GM12878 (cell line): Measurements from ENCODE around the gene DESI1. TPM values are rescaled to one million over a fixed set of nuclear protein-coding genes. Genes with fewer than 3 reads are reported as not detected.

ENCODE experiments used
- ATAC-seq: fragments of 200-7000 bp; cut with Tn5 transposase; 3 replicates; pipeline ENCODE4 v1.9.1; 2020; ENCODE audit warnings: mild to moderate bottlenecking, moderate library complexity
- BruUV-seq: library from RNA; stranded (reverse); fragments of 400-500 nt; replicated peaks from 2 replicates; lab custom pipeline; 2021; lab: Mats Ljungman, UMichigan
- CTCF ChIA-PET: fragments of 300-600 bp; sonication (Branson Sonifier 250); formaldehyde crosslinking; extraction: SDS; loops from one replicate; lab custom pipeline; 2021; ENCODE audit warnings: inconsistent platforms; lab: Yijun Ruan, JAX
- POLR2A ChIA-PET: fragments of 350-600 bp; formaldehyde crosslinking; extraction: SDS; loops from one replicate; lab custom pipeline; 2021; ENCODE audit warnings: inconsistent platforms; lab: Charles Lee
- RAD21 ChIA-PET: fragments of 300-600 bp; sonication (Branson Sonifier 250); formaldehyde crosslinking; loops from one replicate; lab custom pipeline; 2023; ENCODE audit warnings: antibody characterized with exemption; ENCODE audit not compliant: unreplicated experiment; lab: Charles Lee
- SMC1A ChIA-PET: fragments of 300-600 bp; sonication (Branson Sonifier 250); formaldehyde crosslinking; loops from one replicate; lab custom pipeline; 2023; ENCODE audit not compliant: unreplicated experiment, uncharacterized antibody; lab: Charles Lee
- DNase-seq: peaks from one replicate; pipeline ENCODE4 v3.0.0-alpha.2; 2011; ENCODE audit warnings: low read depth, low spot score
- FAIRE-seq: peaks from 3 replicates; lab custom pipeline; 2011; peaks lifted over from hg19 to GRCh38; lab: Jason Lieb, UNC
- H2AFZ ChIP-seq: 2 replicates; pipeline ENCODE4 v1.6.0; 2011; ENCODE audit warnings: low read depth, low read length, control low read depth; ENCODE audit not compliant: control insufficient read depth
- H3K27ac ChIP-seq: 2 replicates; pipeline ENCODE4 v1.5.1; 2011; ENCODE audit warnings: control low read depth; ENCODE audit not compliant: control insufficient read depth, insufficient read depth
- H3K27me3 ChIP-seq, 2 experiments: replicated peaks in 1 of 2; 2 replicates each; pipeline versions ENCODE4 v1.6.0 to v1.6.1; 2011; ENCODE audit warnings: low read length in 1 of 2; ENCODE audit not compliant: control insufficient read depth in 2 of 2, insufficient read depth in 2 of 2
- H3K36me3 ChIP-seq, 2 experiments: 2 replicates each; pipeline ENCODE4 v1.5.1; 2011; ENCODE audit warnings: low read length in 1 of 2; ENCODE audit not compliant: control insufficient read depth in 2 of 2, insufficient read depth in 2 of 2
- H3K4me1 ChIP-seq: 2 replicates; pipeline ENCODE4 v1.6.1; 2011; ENCODE audit warnings: mild to moderate bottlenecking, low read length, moderate library complexity, mixed read lengths; ENCODE audit not compliant: control insufficient read depth, insufficient read depth
- H3K4me2 ChIP-seq: 2 replicates; pipeline ENCODE4 v1.6.0; 2011; ENCODE audit warnings: control low read depth; ENCODE audit not compliant: control insufficient read depth, insufficient read depth
- H3K4me3 ChIP-seq: fragments of 200-600 bp; sonication (generic); 2 replicates; pipeline ENCODE4 v1.5.1; 2016
- H3K79me2 ChIP-seq: 2 replicates; pipeline ENCODE4 v1.6.0; 2011; ENCODE audit warnings: low read length; ENCODE audit not compliant: control insufficient read depth, insufficient read depth
- H3K9ac ChIP-seq: 2 replicates; pipeline ENCODE4 v1.8.0; 2011; ENCODE audit warnings: low read length, control low read depth, mixed read lengths; ENCODE audit not compliant: control insufficient read depth, insufficient read depth
- H3K9me3 ChIP-seq: replicated peaks from 3 replicates; pipeline ENCODE4 v1.5.1; 2011; ENCODE audit warnings: mild to moderate bottlenecking, low read length; ENCODE audit not compliant: control insufficient read depth, insufficient read depth
- H4K20me1 ChIP-seq: 2 replicates; pipeline ENCODE4 v1.6.0; 2011; ENCODE audit not compliant: control insufficient read depth, insufficient read depth
- ASH2L ChIP-seq: fragments of 300-600, 200-600 bp; sonication (generic); IDR thresholded peaks from 2 replicates; pipeline ENCODE4 v1.6.1; 2017; ENCODE audit warnings: low read depth, mild to moderate bottlenecking, borderline replicate concordance
- CBX5 ChIP-seq: sonication (generic); IDR thresholded peaks from 2 replicates; pipeline ENCODE4 v1.6.1; 2016; ENCODE audit warnings: low read depth, moderate library complexity, mild to moderate bottlenecking, inconsistent platforms
- EZH2 ChIP-seq: IDR thresholded peaks from 2 replicates; pipeline ENCODE4 v1.6.1; 2012; ENCODE audit warnings: low read depth, mild to moderate bottlenecking, control low read depth, inconsistent platforms, low read length, borderline replicate concordance; ENCODE audit not compliant: control insufficient read depth
- IKZF1 ChIP-seq: fragments of 450-650 bp; conservative IDR thresholded peaks from 2 replicates; pipeline ENCODE4 v1.6.1; 2017; ENCODE audit warnings: antibody characterized with exemption, mild to moderate bottlenecking
- NFXL1 ChIP-seq: fragments of 450-650 bp; IDR thresholded peaks from 2 replicates; pipeline ENCODE4 v1.6.1; 2017; ENCODE audit warnings: antibody characterized with exemption, mild to moderate bottlenecking, borderline replicate concordance
- NKRF ChIP-seq: fragments of 450-650 bp; conservative IDR thresholded peaks from 2 replicates; pipeline ENCODE4 v1.6.1; 2017; ENCODE audit warnings: mild to moderate bottlenecking, moderate library complexity
- NR2C1 ChIP-seq: fragments of 450-650 bp; IDR thresholded peaks from 2 replicates; pipeline ENCODE4 v1.6.1; 2017; ENCODE audit warnings: antibody characterized with exemption, mild to moderate bottlenecking, moderate library complexity
- WGBS: methylation state at CpG from one replicate; pipeline ENCODE4 v1.1.6; 2016; ENCODE audit warnings: low lambda C conversion rate; ENCODE audit not compliant: insufficient replicate concordance, insufficient coverage; ENCODE audit errors: missing lambda C conversion rate; 5-methylcytosine and 5-hydroxymethylcytosine counted together
- in situ Hi-C: fragments of 300-500 bp; cut with MboI; formaldehyde crosslinking; loops from 9 replicates; pipeline ENCODE4 v1.14.3; 2018; ENCODE audit warnings: mixed read lengths
- intact Hi-C: fragments of 100-400 bp; cut with micrococcal nuclease; formaldehyde crosslinking; loops from one replicate; pipeline ENCODE4 v1.14.2; 2022; ENCODE audit not compliant: unreplicated experiment
- polyA plus RNA-seq, 11 experiments: library from polyadenylated mRNA; depleted of rRNA in 4 of 11; unstranded in 6 of 11; stranded (reverse) in 5 of 11; fragments of >200 nt; fragmentation: Nextera tagmentation in 4 of 11; fragmentation: Illumina TruSeq in 1 of 11; extraction: Ambion mirVana in 4 of 11; extraction: Trizol in 1 of 11; gene quantifications; 1 replicate in 1 of 11; 2 replicates in 10 of 11; pipeline versions ENCODE4 v1.2.1 to v1.2.3, GENCODE V29; 2011 to 2016; ENCODE audit warnings: inconsistent platforms in 2 of 11, missing spikeins in 2 of 11, low read depth in 1 of 11
- total RNA-seq, 4 experiments: library from RNA; depleted of rRNA in 3 of 4; stranded (reverse); fragments of >200 nt in 3 of 4; fragmentation: Illumina TruSeq in 1 of 4; extraction: Trizol in 1 of 4; gene quantifications; 2 replicates each; pipeline versions ENCODE4 v1.2.1 to v1.2.3, GENCODE V29; 2013 to 2021

Gene DESI1
- total and polyA plus RNA-seq, 10 of the 15 experiments (the other 5 are each of a cell fraction or from before 2014, with no cell fraction given) = 8.0 to 76.8 (median 40.6) TPM

GRCh38 chr22:41561788-41562187 is 59.1 kb downstream of the DESI1 start:
- Histone ChIP-seq H3K4me1 (no peaks in the 10 kb centered on the region; the same call in 1 of the 2 replicates), H3K36me3 (no peaks in the 10 kb centered on the region), H2AFZ (no peak overlapping the region), H3K4me3 (no peak overlapping the region), H3K27me3 (peaks cover 0 to 5% of the 10 kb centered on the region in 2 experiments; a peak in 3 of 4 replicates), H3K4me2 (no peak overlapping the region), H4K20me1 (no peaks in the 10 kb centered on the region), H3K9ac (no peak overlapping the region), H3K79me2 (no peaks in the 10 kb centered on the region), H3K27ac (no peak overlapping the region), H3K9me3 (no peaks in the 10 kb centered on the region)
- intact Hi-C loops = no loop called here
- FAIRE-seq = no peak
- no peak for ATAC-seq
- 30% methylated on average over 5 of the region's 5 CpGs for WGBS
- ChIA-PET SMC1A (no interaction called here), CTCF (no interaction called here), POLR2A (no interaction called here), RAD21 (no interaction called here)
- no TSS peak for BruUV-seq
- no peak for TF ChIP-seq IKZF1
- no peak for TF ChIP-seq CBX5
- TF ChIP-seq NFXL1 = no peak
- TF ChIP-seq NKRF = no peak
- TF ChIP-seq EZH2 = no peak
- TF ChIP-seq NR2C1 = no peak
- no peak for TF ChIP-seq ASH2L
- in situ Hi-C loops = no loop called here
- DNase-seq = no peak
